GM12878 (cell line): ENCODE measurements around the gene C15orf39. TPM values are rescaled to one million over a fixed set of nuclear protein-coding genes. Genes with fewer than 3 reads are reported as not detected.

ENCODE experiments used
- ATAC-seq: fragments of 200-7000 bp; cut with Tn5 transposase; 3 replicates; pipeline ENCODE4 v1.9.1; 2020; ENCODE audit warnings: mild to moderate bottlenecking, moderate library complexity
- BruUV-seq: library from RNA; stranded (reverse); fragments of 400-500 nt; replicated peaks from 2 replicates; lab custom pipeline; 2021; lab: Mats Ljungman, UMichigan
- CTCF ChIA-PET: fragments of 300-600 bp; sonication (Branson Sonifier 250); formaldehyde crosslinking; extraction: SDS; loops from one replicate; lab custom pipeline; 2021; ENCODE audit warnings: inconsistent platforms; lab: Yijun Ruan, JAX
- POLR2A ChIA-PET: fragments of 350-600 bp; formaldehyde crosslinking; extraction: SDS; loops from one replicate; lab custom pipeline; 2021; ENCODE audit warnings: inconsistent platforms; lab: Charles Lee
- RAD21 ChIA-PET: fragments of 300-600 bp; sonication (Branson Sonifier 250); formaldehyde crosslinking; loops from one replicate; lab custom pipeline; 2023; ENCODE audit warnings: antibody characterized with exemption; ENCODE audit not compliant: unreplicated experiment; lab: Charles Lee
- SMC1A ChIA-PET: fragments of 300-600 bp; sonication (Branson Sonifier 250); formaldehyde crosslinking; loops from one replicate; lab custom pipeline; 2023; ENCODE audit not compliant: unreplicated experiment, uncharacterized antibody; lab: Charles Lee
- DNase-seq: peaks from one replicate; pipeline ENCODE4 v3.0.0-alpha.2; 2011; ENCODE audit warnings: low read depth, low spot score
- FAIRE-seq: peaks from 3 replicates; lab custom pipeline; 2011; peaks lifted over from hg19 to GRCh38; lab: Jason Lieb, UNC
- H2AFZ ChIP-seq: 2 replicates; pipeline ENCODE4 v1.6.0; 2011; ENCODE audit warnings: low read depth, low read length, control low read depth; ENCODE audit not compliant: control insufficient read depth
- H3K27ac ChIP-seq: 2 replicates; pipeline ENCODE4 v1.5.1; 2011; ENCODE audit warnings: control low read depth; ENCODE audit not compliant: control insufficient read depth, insufficient read depth
- H3K27me3 ChIP-seq, 2 experiments: replicated peaks in 1 of 2; 2 replicates each; pipeline versions ENCODE4 v1.6.0 to v1.6.1; 2011; ENCODE audit warnings: low read length in 1 of 2; ENCODE audit not compliant: control insufficient read depth in 2 of 2, insufficient read depth in 2 of 2
- H3K36me3 ChIP-seq, 2 experiments: 2 replicates each; pipeline ENCODE4 v1.5.1; 2011; ENCODE audit warnings: low read length in 1 of 2; ENCODE audit not compliant: control insufficient read depth in 2 of 2, insufficient read depth in 2 of 2
- H3K4me1 ChIP-seq: 2 replicates; pipeline ENCODE4 v1.6.1; 2011; ENCODE audit warnings: mild to moderate bottlenecking, low read length, moderate library complexity, mixed read lengths; ENCODE audit not compliant: control insufficient read depth, insufficient read depth
- H3K4me2 ChIP-seq: 2 replicates; pipeline ENCODE4 v1.6.0; 2011; ENCODE audit warnings: control low read depth; ENCODE audit not compliant: control insufficient read depth, insufficient read depth
- H3K4me3 ChIP-seq: fragments of 200-600 bp; sonication (generic); 2 replicates; pipeline ENCODE4 v1.5.1; 2016
- H3K79me2 ChIP-seq: 2 replicates; pipeline ENCODE4 v1.6.0; 2011; ENCODE audit warnings: low read length; ENCODE audit not compliant: control insufficient read depth, insufficient read depth
- H3K9ac ChIP-seq: 2 replicates; pipeline ENCODE4 v1.8.0; 2011; ENCODE audit warnings: low read length, control low read depth, mixed read lengths; ENCODE audit not compliant: control insufficient read depth, insufficient read depth
- H3K9me3 ChIP-seq: replicated peaks from 3 replicates; pipeline ENCODE4 v1.5.1; 2011; ENCODE audit warnings: mild to moderate bottlenecking, low read length; ENCODE audit not compliant: control insufficient read depth, insufficient read depth
- H4K20me1 ChIP-seq: 2 replicates; pipeline ENCODE4 v1.6.0; 2011; ENCODE audit not compliant: control insufficient read depth, insufficient read depth
- EP300 ChIP-seq, 2 experiments: fragments of 150-350 bp in 1 of 2; IDR thresholded peaks; 2 replicates each; pipeline ENCODE4 v1.6.1; 2011 to 2012; ENCODE audit warnings: low read depth in 2 of 2, low read length in 2 of 2, borderline replicate concordance in 1 of 2, improper control_type of control experiment in 1 of 2, inconsistent platforms in 1 of 2; ENCODE audit not compliant: control insufficient read depth in 1 of 2
- IKZF1 ChIP-seq: fragments of 450-650 bp; conservative IDR thresholded peaks from 2 replicates; pipeline ENCODE4 v1.6.1; 2017; ENCODE audit warnings: antibody characterized with exemption, mild to moderate bottlenecking
- MYC ChIP-seq: IDR thresholded peaks from 2 replicates; pipeline ENCODE4 v1.6.1; 2011; ENCODE audit warnings: mild to moderate bottlenecking, low read length, moderate library complexity, inconsistent platforms; ENCODE audit not compliant: insufficient read depth, insufficient replicate concordance, insufficient read length, severe bottlenecking
- SIX5 ChIP-seq: IDR thresholded peaks from 2 replicates; pipeline ENCODE4 v1.6.1; 2011; ENCODE audit warnings: mild to moderate bottlenecking, low read depth, low read length, moderate library complexity; ENCODE audit not compliant: severe bottlenecking
- WGBS: methylation state at CpG from one replicate; pipeline ENCODE4 v1.1.6; 2016; ENCODE audit warnings: low lambda C conversion rate; ENCODE audit not compliant: insufficient replicate concordance, insufficient coverage; ENCODE audit errors: missing lambda C conversion rate; 5-methylcytosine and 5-hydroxymethylcytosine counted together
- in situ Hi-C: fragments of 300-500 bp; cut with MboI; formaldehyde crosslinking; loops from 9 replicates; pipeline ENCODE4 v1.14.3; 2018; ENCODE audit warnings: mixed read lengths
- intact Hi-C: fragments of 100-400 bp; cut with micrococcal nuclease; formaldehyde crosslinking; loops from one replicate; pipeline ENCODE4 v1.14.2; 2022; ENCODE audit not compliant: unreplicated experiment
- polyA plus RNA-seq, 11 experiments: library from polyadenylated mRNA; depleted of rRNA in 4 of 11; unstranded in 6 of 11; stranded (reverse) in 5 of 11; fragments of >200 nt; fragmentation: Nextera tagmentation in 4 of 11; fragmentation: Illumina TruSeq in 1 of 11; extraction: Ambion mirVana in 4 of 11; extraction: Trizol in 1 of 11; gene quantifications; 1 replicate in 1 of 11; 2 replicates in 10 of 11; pipeline versions ENCODE4 v1.2.1 to v1.2.3, GENCODE V29; 2011 to 2016; ENCODE audit warnings: inconsistent platforms in 2 of 11, missing spikeins in 2 of 11, low read depth in 1 of 11
- total RNA-seq, 4 experiments: library from RNA; depleted of rRNA in 3 of 4; stranded (reverse); fragments of >200 nt in 3 of 4; fragmentation: Illumina TruSeq in 1 of 4; extraction: Trizol in 1 of 4; gene quantifications; 2 replicates each; pipeline versions ENCODE4 v1.2.1 to v1.2.3, GENCODE V29; 2013 to 2021
- TF ChIP-seq, protein P1 (sequence below): fragments of 450-650 bp; IDR thresholded peaks from 2 replicates; pipeline ENCODE4 v1.6.1; 2017; ENCODE audit warnings: mild to moderate bottlenecking, moderate library complexity
- TF ChIP-seq, protein P2 (sequence below): fragments of 450-650 bp; IDR thresholded peaks from 2 replicates; pipeline ENCODE4 v1.6.1; 2017; ENCODE audit warnings: borderline replicate concordance
- TF ChIP-seq, protein P3 (sequence below): IDR thresholded peaks from 2 replicates; pipeline ENCODE4 v1.6.1; 2011; ENCODE audit warnings: borderline replicate concordance, low read depth, mild to moderate bottlenecking, moderate library complexity, mixed read lengths, low read length; ENCODE audit not compliant: insufficient read depth; ENCODE audit errors: extremely low read length

C15orf39 gene
- total and polyA plus RNA-seq, 10 of the 15 experiments (the other 5 are each of a cell fraction or from before 2014, with no cell fraction given): 2.3 to 139 (median 33.0) TPM

DNA sequence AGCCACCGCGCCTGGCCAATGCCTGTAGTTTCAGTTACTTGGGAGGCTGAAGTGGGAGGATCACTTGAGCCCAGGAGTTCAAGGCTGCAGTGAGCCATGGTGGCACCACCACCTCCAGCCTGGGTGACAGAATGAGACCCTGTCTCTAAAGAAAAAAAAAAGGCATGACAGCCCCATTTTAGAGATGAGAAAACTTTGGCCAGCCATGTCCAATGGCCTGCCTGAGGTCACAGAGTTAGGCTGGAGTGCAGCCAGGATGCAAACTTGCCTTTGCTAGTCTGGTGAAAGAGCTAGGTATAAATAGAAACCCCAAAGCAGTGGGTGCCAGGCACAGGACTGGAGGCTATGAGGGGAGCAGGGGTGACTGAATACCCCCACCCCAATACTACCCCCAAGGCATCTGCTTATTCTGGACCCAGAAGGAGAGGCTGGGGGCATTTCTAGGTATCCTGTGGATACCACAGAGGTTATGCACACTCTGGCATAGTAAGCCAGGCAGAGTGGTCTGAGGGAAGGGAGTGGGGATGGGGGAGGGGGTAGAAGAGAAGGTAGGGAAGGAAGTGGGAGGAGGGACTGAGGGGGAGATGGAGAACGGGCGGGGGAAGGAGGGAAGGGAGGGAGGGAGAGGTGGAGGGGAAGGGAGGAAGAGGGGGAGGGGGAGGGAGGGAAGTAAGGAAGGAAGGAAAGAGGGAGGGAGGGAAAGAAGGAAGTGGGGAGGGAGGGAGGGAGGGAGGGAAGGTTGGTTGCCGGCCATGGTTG, 16.2 kb upstream of the C15orf39 start:
- no peaks in the 10 kb centered on the region; the same call in 1 of the 2 replicates for H4K20me1 ChIP-seq
- no peak overlapping the region for H3K9ac ChIP-seq
- no peaks in the 10 kb centered on the region; the same call in 1 of the 3 replicates for H3K9me3 ChIP-seq
- no peak for FAIRE-seq
- H3K36me3 ChIP-seq: no peaks in the 10 kb centered on the region
- no peaks in the 10 kb centered on the region for H3K27me3 ChIP-seq
- SMC1A ChIA-PET: interaction anchor here (0.6 to 1.4 kb wide), 4 partner anchors 9 to 75 kb away, joined by 3 to 4 read pairs (median 3); no protein-coding TSS in a partner anchor
- RAD21 ChIA-PET: interaction anchor here (0.7 kb wide), 1 partner anchor 46 kb away, joined by 4 read pairs; no protein-coding TSS in a partner anchor
- no peak overlapping the region for H2AFZ ChIP-seq
- POLR2A ChIA-PET: interaction anchor here (1.1 to 1.5 kb wide), 4 partner anchors 10 to 16 kb away, joined by 3 read pairs; no protein-coding TSS in a partner anchor
- no peak overlapping the region for H3K27ac ChIP-seq
- DNase-seq: no peak
- H3K4me1 ChIP-seq: peaks cover 13% of the 10 kb centered on the region
- intact Hi-C loops: no loop called here
- in situ Hi-C loops: no loop called here
- CTCF ChIA-PET: interaction anchor here (1.0 kb wide), 1 partner anchor 16 kb away, joined by 4 read pairs; the partner anchor contains the start of gene C15orf39
- no peak overlapping the region for H3K4me2 ChIP-seq
- 100% methylated on average over 2 of the region's 5 CpGs for WGBS
- no peak for ATAC-seq
- TF ChIP-seq IKZF1: no peak
- TF ChIP-seq MYC: no peak
- TF ChIP-seq, protein P1, sequence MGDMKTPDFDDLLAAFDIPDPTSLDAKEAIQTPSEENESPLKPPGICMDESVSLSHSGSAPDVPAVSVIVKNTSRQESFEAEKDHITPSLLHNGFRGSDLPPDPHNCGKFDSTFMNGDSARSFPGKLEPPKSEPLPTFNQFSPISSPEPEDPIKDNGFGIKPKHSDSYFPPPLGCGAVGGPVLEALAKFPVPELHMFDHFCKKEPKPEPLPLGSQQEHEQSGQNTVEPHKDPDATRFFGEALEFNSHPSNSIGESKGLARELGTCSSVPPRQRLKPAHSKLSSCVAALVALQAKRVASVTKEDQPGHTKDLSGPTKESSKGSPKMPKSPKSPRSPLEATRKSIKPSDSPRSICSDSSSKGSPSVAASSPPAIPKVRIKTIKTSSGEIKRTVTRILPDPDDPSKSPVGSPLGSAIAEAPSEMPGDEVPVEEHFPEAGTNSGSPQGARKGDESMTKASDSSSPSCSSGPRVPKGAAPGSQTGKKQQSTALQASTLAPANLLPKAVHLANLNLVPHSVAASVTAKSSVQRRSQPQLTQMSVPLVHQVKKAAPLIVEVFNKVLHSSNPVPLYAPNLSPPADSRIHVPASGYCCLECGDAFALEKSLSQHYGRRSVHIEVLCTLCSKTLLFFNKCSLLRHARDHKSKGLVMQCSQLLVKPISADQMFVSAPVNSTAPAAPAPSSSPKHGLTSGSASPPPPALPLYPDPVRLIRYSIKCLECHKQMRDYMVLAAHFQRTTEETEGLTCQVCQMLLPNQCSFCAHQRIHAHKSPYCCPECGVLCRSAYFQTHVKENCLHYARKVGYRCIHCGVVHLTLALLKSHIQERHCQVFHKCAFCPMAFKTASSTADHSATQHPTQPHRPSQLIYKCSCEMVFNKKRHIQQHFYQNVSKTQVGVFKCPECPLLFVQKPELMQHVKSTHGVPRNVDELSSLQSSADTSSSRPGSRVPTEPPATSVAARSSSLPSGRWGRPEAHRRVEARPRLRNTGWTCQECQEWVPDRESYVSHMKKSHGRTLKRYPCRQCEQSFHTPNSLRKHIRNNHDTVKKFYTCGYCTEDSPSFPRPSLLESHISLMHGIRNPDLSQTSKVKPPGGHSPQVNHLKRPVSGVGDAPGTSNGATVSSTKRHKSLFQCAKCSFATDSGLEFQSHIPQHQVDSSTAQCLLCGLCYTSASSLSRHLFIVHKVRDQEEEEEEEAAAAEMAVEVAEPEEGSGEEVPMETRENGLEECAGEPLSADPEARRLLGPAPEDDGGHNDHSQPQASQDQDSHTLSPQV: no peak
- no peak for TF ChIP-seq EP300 (IDR thresholded peaks at IDR 0.05; ENCODE audit: borderline replicate concordance in 1 of 2, control insufficient read depth in 1 of 2, low read depth in 2 of 2, low read length in 2 of 2)
- TF ChIP-seq, protein P2, sequence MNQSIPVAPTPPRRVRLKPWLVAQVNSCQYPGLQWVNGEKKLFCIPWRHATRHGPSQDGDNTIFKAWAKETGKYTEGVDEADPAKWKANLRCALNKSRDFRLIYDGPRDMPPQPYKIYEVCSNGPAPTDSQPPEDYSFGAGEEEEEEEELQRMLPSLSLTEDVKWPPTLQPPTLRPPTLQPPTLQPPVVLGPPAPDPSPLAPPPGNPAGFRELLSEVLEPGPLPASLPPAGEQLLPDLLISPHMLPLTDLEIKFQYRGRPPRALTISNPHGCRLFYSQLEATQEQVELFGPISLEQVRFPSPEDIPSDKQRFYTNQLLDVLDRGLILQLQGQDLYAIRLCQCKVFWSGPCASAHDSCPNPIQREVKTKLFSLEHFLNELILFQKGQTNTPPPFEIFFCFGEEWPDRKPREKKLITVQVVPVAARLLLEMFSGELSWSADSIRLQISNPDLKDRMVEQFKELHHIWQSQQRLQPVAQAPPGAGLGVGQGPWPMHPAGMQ: no peak
- TF ChIP-seq, protein P3, sequence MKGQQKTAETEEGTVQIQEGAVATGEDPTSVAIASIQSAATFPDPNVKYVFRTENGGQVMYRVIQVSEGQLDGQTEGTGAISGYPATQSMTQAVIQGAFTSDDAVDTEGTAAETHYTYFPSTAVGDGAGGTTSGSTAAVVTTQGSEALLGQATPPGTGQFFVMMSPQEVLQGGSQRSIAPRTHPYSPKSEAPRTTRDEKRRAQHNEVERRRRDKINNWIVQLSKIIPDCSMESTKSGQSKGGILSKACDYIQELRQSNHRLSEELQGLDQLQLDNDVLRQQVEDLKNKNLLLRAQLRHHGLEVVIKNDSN: no peak
- TF ChIP-seq SIX5: no peak
- BruUV-seq: no TSS peak
- no peaks in the 10 kb centered on the region for H3K79me2 ChIP-seq
- no peak overlapping the region for H3K4me3 ChIP-seq
